ENCODE data around the gene NUP107. TPM values are rescaled to one million over a fixed set of nuclear protein-coding genes. Genes with fewer than 3 reads are reported as not detected.

Gene NUP107
- total RNA-seq, 1 donor from 2014 or later, result 70.7 TPM

Other genes with a start within 250 kb of the NUP107 start
- gene RAP1B, start 76.1 kb upstream of the NUP107 start, total RNA-seq, result 222 and 259 TPM in 2 replicates
- gene SLC35E3, start 59.2 kb downstream of the NUP107 start, total RNA-seq, result 4.5 and 8.0 TPM in 2 replicates
- 243 and 251 TPM in 2 replicates for gene MDM2, start 121.2 kb downstream of the NUP107 start, total RNA-seq
- 0.40 TPM in 1 of 2 replicates, not detected in the other for gene CPM, start 246.2 kb downstream of the NUP107 start, total RNA-seq

Measured in pulmonary artery endothelial cell (primary cell).